ENCODE results near the gene PARD6B. TPM values are rescaled to one million over a fixed set of nuclear protein-coding genes. Genes with fewer than 3 reads are reported as not detected.
"Not testable (repeated sequence)": the region's sequence is repeated elsewhere in the genome, so short reads cannot be mapped to it uniquely, and the experiment has no call there.

Gene PARD6B
- total RNA-seq, 1 donor from 2014 or later = 0.97 TPM

- Mint-ChIP-seq H3K27ac (ENCODE audit: unreplicated experiment) (no peak overlapping the region), H3K27me3 (ENCODE audit: unreplicated experiment) (peaks cover 47% of the 10 kb centered on the region), H3K36me3 (ENCODE audit: unreplicated experiment) (no peaks in the 10 kb centered on the region), H3K9me3 (ENCODE audit: unreplicated experiment) (no peaks in the 10 kb centered on the region), H3K4me3 (ENCODE audit: unreplicated experiment) (no peak overlapping the region), H3K4me1 (ENCODE audit: unreplicated experiment) (peaks cover 3% of the 10 kb centered on the region)
- DNase-seq (ENCODE audit: extremely low spot score, unreplicated experiment) = no peak
- TF ChIP-seq, protein P1, sequence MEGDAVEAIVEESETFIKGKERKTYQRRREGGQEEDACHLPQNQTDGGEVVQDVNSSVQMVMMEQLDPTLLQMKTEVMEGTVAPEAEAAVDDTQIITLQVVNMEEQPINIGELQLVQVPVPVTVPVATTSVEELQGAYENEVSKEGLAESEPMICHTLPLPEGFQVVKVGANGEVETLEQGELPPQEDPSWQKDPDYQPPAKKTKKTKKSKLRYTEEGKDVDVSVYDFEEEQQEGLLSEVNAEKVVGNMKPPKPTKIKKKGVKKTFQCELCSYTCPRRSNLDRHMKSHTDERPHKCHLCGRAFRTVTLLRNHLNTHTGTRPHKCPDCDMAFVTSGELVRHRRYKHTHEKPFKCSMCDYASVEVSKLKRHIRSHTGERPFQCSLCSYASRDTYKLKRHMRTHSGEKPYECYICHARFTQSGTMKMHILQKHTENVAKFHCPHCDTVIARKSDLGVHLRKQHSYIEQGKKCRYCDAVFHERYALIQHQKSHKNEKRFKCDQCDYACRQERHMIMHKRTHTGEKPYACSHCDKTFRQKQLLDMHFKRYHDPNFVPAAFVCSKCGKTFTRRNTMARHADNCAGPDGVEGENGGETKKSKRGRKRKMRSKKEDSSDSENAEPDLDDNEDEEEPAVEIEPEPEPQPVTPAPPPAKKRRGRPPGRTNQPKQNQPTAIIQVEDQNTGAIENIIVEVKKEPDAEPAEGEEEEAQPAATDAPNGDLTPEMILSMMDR (IDR thresholded peaks at IDR 0.05) = no peak
These were observed 18.4 kb upstream of the PARD6B start for GRCh38 chr20:50712771-50713656.

DNA sequence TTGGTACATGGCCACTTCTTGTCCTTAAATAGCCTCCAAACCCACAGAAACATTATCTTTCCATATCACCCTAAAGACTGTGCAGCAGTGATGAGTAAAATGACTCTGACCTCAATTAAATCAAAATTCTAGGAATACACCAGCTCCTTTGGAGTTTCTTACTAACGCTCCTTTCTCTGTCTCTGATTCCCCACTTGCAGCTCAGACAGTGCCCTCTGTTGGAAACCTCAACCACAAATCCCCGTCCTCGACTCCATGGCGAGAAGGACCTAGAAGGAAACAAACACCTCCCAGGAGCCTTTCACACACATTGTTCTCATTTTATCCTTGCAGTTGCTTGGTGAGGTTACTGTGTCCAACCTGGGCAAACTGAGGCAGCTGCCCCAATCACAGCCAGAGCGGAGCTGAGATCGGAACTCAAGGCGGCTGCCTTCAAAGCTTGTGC, 17.7 kb upstream of the PARD6B start:
- H3K27me3 Mint-ChIP-seq (ENCODE audit: unreplicated experiment) = peaks cover 52% of the 10 kb centered on the region
- peaks cover 8% of the 10 kb centered on the region for H3K4me1 Mint-ChIP-seq (ENCODE audit: unreplicated experiment)

DNA sequence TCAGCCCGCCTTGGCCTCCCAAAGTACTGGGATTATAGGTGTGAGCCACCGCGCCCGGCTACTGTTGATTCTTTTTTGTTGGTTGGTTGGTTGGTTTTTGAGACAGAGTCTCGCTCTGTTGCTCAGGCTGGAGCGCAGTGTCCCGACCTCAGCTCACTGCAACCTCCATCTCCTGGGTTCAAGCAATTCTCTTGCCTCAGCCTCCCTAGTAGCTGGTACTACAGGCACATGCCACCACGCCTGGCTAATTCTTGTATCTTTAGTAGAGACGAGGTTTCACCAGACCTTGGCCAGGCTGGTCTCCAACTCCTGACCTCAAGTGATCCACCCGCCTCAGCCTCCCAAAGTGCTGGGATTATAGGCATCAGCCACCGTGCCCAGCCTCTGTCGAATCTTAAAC, 17.0 kb upstream of the PARD6B start:
- H3K36me3 Mint-ChIP-seq (ENCODE audit: unreplicated experiment) = not testable (repeated sequence)

More for the DNA sequence above, 17.7 kb upstream of the PARD6B start:
- no peak for DNase-seq (ENCODE audit: extremely low spot score, unreplicated experiment)
- H3K4me3 Mint-ChIP-seq (ENCODE audit: unreplicated experiment) = no peak overlapping the region
- H3K27ac Mint-ChIP-seq (ENCODE audit: unreplicated experiment) = no peak overlapping the region
- no peaks in the 10 kb centered on the region for H3K36me3 Mint-ChIP-seq (ENCODE audit: unreplicated experiment)
- no peaks in the 10 kb centered on the region for H3K9me3 Mint-ChIP-seq (ENCODE audit: unreplicated experiment)
- TF ChIP-seq, protein P1 (IDR thresholded peaks at IDR 0.05) = peak; percentile 56

DNA sequence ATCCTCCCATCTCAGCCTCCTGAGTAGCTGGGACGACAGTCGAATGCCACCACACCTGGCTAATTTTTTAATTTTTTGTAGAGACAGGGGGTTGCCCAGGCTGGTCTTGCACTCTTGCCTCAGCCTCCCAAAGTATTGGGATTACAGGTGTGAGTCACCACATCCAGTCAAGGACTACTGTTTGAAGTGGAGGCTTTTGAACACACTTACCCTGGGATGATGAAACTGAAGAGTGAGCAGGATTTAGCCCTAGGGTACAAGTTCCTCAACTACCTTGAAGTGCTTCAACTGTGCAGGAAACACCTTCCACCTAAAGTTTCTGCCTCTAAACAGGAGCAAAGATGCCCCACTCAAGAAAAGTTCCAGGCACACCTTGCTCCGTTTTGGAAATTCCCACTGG, 15.7 kb upstream of the PARD6B start:
- TF ChIP-seq, protein P1 (IDR thresholded peaks at IDR 0.05) = no peak
- H3K4me3 Mint-ChIP-seq (ENCODE audit: unreplicated experiment) = no peak overlapping the region
- no peaks in the 10 kb centered on the region for H3K9me3 Mint-ChIP-seq (ENCODE audit: unreplicated experiment)
- no peaks in the 10 kb centered on the region for H3K36me3 Mint-ChIP-seq (ENCODE audit: unreplicated experiment)
- no peak for DNase-seq (ENCODE audit: extremely low spot score, unreplicated experiment)
- H3K4me1 Mint-ChIP-seq (ENCODE audit: unreplicated experiment) = peaks cover 5% of the 10 kb centered on the region
- H3K27me3 Mint-ChIP-seq (ENCODE audit: unreplicated experiment) = peaks cover 43% of the 10 kb centered on the region
- no peak overlapping the region for H3K27ac Mint-ChIP-seq (ENCODE audit: unreplicated experiment)

More for the DNA sequence above, 17.0 kb upstream of the PARD6B start:
- H3K4me3 Mint-ChIP-seq (ENCODE audit: unreplicated experiment); H3K27ac Mint-ChIP-seq (ENCODE audit: unreplicated experiment); H3K4me1 Mint-ChIP-seq (ENCODE audit: unreplicated experiment); H3K9me3 Mint-ChIP-seq (ENCODE audit: unreplicated experiment); DNase-seq (ENCODE audit: extremely low spot score, unreplicated experiment): not testable (repeated sequence)
- peaks cover 48% of the 10 kb centered on the region for H3K27me3 Mint-ChIP-seq (ENCODE audit: unreplicated experiment)

DNA sequence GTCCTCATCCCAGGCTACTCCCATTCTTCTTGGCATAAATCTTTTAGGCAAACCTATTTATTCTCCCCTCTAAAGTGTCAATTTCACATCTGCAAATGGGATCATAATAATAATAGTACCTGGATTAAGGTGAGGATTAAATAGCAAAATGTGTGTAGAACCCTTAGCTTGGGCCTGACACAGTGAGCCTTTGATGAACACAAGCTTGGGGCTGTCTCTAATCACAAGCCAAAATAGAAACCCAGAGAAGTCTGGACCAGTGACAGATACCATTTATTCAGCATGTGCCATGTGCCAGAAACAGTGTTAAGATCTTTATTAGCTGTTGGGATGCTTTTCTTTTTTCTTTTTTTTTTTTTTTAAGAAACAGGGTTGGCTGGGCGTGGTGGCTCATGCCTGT, 14.9 kb upstream of the PARD6B start:
- DNase-seq (ENCODE audit: extremely low spot score, unreplicated experiment) = no peak
- no peaks in the 10 kb centered on the region for H3K9me3 Mint-ChIP-seq (ENCODE audit: unreplicated experiment)
- no peak overlapping the region for H3K27ac Mint-ChIP-seq (ENCODE audit: unreplicated experiment)
- TF ChIP-seq, protein P1 (IDR thresholded peaks at IDR 0.05) = no peak
- peaks cover 5% of the 10 kb centered on the region for H3K4me1 Mint-ChIP-seq (ENCODE audit: unreplicated experiment)
- H3K4me3 Mint-ChIP-seq (ENCODE audit: unreplicated experiment) = no peak overlapping the region
- H3K36me3 Mint-ChIP-seq (ENCODE audit: unreplicated experiment) = no peaks in the 10 kb centered on the region
- peaks cover 38% of the 10 kb centered on the region for H3K27me3 Mint-ChIP-seq (ENCODE audit: unreplicated experiment)

Data from osteocyte (in vitro differentiated cells).